NB4 (cell line): ENCODE data around the gene S100P.

Experiments
- DNase-seq: peaks from one replicate; pipeline ENCODE4 v3.0.0; 2010; ENCODE audit warnings: low read depth
- H3K4me3 ChIP-seq: one replicate; pipeline ENCODE4 v1.5.1; 2011; ENCODE audit warnings: mild to moderate bottlenecking, low read depth, low read length, moderate library complexity
- CTCF ChIP-seq: IDR thresholded peaks from one replicate; pipeline ENCODE4 v1.5.1; 2012; ENCODE audit warnings: low read depth, low read length
- MYC ChIP-seq: IDR thresholded peaks from 2 replicates; pipeline ENCODE4 v1.6.1; 2011; ENCODE audit warnings: low read depth, low read length
- POLR2A ChIP-seq: IDR thresholded peaks from 2 replicates; pipeline ENCODE4 v1.6.1; 2011; ENCODE audit warnings: mild to moderate bottlenecking; ENCODE audit not compliant: insufficient read length; ENCODE audit errors: extremely low read depth
- TF ChIP-seq, protein P1 (sequence below): IDR thresholded peaks from 2 replicates; pipeline ENCODE4 v1.6.1; 2011; ENCODE audit warnings: low read depth, low read length

S100P gene

DNA sequence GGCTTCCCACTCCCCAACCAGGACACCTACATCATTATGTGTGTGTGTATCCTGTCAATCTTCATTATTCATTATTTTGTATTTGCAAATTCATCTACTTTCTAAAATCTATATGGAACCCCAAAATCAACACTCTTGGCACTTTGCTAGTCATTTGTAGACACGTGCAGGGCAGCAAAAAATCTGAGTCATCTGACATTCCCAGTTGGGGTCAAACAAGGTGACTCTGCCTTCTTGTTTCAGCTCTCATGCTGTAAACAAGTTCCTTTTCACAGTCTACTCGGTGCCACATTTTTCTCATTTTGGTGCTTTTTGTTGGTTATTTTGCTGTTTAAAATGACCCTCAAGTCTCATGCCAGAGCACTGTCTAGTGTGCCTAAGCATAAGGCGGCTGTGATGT lies 10.1 kb downstream of the S100P start:
- no peak overlapping the region for H3K4me3 ChIP-seq
- TF ChIP-seq CTCF (no peak), POLR2A (no peak), MYC (no peak)
- TF ChIP-seq, protein P1, sequence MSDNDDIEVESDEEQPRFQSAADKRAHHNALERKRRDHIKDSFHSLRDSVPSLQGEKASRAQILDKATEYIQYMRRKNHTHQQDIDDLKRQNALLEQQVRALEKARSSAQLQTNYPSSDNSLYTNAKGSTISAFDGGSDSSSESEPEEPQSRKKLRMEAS: no peak
- no peak for DNase-seq

GRCh38 chr4:6705646-6706045 lies 12.0 kb downstream of the S100P start:
- TF ChIP-seq, protein P1: no peak
- no peak for TF ChIP-seq MYC
- TF ChIP-seq POLR2A: no peak
- TF ChIP-seq CTCF: no peak
- H3K4me3 ChIP-seq: peak overlapping the region; percentile 90
- DNase-seq: no peak

DNA sequence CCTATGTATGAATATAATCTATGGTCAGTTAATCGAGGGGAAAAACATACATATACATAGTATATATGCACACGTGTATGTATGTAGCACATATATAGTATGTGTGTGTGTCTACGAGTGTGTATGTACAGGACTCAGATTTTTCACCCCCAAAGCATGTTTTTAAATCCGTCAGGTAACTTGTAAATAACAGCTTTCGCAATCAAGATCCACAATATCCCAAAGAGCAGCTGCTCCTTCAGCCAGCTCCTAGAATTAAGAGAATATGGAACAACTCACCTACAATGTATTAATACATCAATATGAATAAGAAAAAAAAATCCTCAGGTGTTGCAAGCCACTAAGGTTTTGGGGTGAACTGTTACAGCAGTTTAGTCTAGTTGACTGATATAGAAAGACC lies 12.5 kb downstream of the S100P start:
- TF ChIP-seq CTCF: no peak
- no peak for TF ChIP-seq MYC
- TF ChIP-seq, protein P1: no peak
- TF ChIP-seq POLR2A: no peak
- H3K4me3 ChIP-seq: peak overlapping the region; percentile 90
- no peak for DNase-seq

- TF ChIP-seq, protein P1: peak; percentile 70
- TF ChIP-seq POLR2A: peak; percentile 88
- peak; percentile 54; the same call in 1 of the 2 replicates for TF ChIP-seq MYC
- no peak for TF ChIP-seq CTCF
- peak; percentile 100 for DNase-seq
- peak within 1 kb of the TSS; percentile 90 for H3K4me3 ChIP-seq
Observed at GRCh38 chr4:6709230-6710114, 15.8 kb downstream of the S100P start, which contains the start of gene MRFAP1L1. TSS of gene MRFAP1L1 (minus strand) at chr4:6709865. CDS start at chr4:6709629, 236 bp downstream.

GRCh38 chr4:6710282-6710681 lies 16.6 kb downstream of the S100P start:
- TF ChIP-seq, protein P1: no peak
- TF ChIP-seq POLR2A: no peak
- TF ChIP-seq CTCF: no peak
- no peak for TF ChIP-seq MYC
- DNase-seq: no peak
- H3K4me3 ChIP-seq: peak overlapping the region; percentile 90
